SKM-1 (cell line): Measurements from ENCODE around the gene ETS1.

Experiments used
- DNase-seq: peaks from one replicate; lab custom pipeline; 2025; ENCODE audit not compliant: unreplicated experiment; lab: John Stamatoyannopoulos, UW

Gene ETS1

DNA sequence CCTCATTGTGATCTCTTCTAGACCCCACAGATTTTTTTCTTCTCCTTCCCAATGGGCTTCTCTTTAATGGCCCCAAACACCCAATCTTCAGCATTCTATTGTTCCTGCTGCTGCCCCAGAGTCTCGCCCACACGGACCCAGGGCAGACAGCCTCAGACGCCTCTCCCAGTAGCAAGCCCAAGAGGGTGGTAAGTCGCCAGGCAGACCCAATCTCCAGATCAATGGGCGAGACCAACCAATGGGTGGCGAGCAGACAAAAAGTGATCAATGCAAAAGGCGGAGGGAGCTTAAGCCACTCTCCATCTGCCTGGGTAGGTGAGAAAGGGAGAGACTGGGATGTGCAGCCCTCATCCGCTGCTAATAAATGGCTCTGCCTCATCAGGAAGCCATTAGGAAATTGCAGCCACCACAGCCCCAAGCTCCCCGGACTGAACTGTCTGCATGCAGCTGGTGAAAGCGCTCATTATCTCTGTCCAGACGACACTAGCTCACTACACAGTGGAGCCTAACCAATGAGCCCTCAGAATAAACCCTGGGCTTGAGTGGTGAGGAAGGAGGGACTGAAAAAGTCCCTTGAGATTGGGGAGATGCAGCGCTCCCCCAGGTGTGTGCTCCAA, 81.8 kb downstream of the ETS1 start:
- DNase-seq = no peak

DNA sequence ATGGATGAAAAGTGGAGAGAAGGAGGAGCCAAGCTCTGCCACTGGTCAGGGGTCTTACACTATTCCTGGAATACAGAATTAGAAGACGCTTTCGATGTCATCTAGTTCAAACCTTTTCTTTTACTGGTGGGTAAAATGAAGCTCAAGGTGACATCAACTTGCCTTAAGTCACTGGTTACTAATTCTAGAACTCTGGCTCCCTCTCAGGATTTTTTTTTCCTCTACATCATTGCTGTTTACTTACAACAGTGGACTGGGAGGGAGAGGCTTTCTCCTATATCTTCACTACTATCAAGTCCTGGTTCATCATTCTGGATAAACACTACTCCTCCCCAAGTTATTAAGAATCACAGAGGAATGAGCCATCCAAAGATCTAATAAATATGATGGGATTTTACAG, 82.9 kb downstream of the ETS1 start:
- no peak for DNase-seq

DNA sequence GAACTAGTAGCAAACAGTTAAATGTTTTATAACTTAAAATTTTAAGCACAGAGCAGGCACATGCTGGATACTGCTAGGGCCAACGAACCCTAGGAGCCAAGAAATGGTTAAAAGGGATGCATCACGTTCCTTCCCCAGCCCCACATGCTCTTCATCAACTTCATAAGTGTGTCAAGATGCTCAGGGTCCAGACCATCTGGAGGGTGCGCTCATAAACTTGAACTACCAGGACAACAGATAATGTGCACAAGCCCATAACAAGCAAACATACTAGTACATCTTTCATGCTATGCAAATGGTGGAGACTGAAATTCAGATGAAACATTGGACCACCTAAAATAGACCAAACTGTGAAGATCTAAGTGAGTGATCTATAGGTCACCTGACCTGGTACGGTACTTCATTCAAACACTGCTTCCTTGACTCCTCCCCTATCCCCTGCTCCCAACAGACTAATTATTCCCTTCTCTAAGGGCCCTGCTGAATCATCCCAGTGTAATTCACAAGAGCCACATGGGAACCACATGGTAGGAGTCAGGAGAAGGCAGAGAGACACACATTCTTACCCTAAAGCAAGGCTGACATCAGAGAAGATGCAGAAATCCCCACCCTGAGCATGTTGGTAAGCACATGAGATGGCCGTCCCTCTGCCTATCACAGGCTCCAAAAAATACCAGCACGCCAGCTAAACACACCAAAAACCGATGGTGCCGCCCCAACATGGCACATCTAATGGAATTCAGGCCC, 83.9 kb downstream of the ETS1 start:
- DNase-seq = no peak

DNA sequence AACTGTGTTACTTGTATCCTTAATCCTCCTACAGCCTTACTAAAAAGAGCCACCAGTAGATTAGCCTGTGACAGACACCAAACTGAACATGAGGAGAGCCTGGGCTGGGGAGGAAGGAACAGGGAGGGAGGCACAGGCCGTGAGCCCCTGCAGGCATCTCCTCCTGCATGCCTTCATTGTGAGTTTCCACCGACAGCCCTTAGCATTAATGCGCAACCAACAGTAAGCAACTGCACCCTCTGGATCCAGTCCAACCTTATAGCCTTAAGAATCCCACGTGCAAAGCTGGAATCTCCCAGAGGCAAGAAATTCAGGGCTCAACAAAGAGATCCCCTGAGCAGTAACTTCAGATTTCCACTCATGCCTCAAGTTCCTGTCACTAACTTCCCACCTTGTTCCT, 84.6 kb downstream of the ETS1 start:
- DNase-seq = no peak

DNA sequence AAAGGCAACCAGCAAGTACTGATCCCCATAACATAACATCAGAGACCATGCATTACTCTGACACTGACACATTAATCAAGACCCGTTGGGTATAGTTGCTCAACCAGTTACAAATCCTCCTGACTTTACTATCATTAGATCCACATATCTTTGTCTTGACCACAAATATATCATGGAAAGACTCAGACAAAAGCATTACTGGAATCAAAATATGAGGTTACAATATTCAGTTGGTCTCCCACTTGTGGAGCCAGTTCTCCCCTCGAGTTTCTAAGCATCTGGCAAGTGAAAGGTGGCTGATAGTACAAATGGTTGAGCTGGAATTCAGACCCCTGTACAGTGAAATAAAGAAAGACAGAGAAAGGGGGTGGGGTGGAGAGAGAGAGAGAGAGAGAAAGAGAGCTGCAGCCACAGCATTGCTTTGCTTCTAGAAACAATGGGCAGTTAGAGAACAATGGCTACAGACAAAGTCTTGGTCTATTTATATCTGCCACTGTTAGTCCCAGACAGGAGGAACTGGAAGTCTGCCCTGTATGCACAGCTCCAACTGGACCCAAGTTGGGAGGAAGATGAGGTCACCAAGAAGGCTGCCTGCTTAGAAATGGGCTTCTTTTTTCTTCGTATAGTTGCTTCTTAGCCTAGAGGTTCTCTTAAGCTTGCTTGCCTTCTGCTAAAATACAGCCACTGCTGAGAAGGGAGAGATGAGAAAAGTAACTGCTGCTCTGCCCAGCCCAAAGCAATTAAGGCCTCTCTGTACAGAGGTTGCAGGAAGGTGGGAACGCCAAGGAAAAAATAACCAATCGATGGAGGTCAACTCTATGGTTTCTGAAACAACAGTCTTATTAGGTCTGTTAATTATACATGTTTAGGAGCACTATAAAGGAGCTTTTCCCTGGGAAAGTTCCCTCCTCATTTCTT, 85.5 kb downstream of the ETS1 start:
- DNase-seq = no peak

DNA sequence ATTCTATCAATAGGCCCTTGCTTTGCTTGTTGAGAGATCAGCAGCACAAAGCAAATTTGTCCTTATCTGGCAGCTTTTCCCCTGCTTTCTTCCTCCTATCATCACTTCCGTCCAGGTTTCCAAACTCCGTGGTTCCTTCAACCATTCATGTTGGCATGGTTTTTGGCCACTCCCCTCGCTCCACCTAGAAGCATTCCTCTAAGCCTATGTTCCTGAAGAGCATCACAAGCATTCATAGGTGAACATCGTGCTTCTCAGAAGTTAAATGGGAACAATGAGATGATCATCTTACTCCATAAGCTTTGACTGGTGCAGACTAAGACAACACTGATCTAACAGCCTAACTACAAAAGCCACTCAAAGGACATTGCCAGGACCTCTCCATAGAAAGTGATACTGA, 86.3 kb downstream of the ETS1 start:
- no peak for DNase-seq

DNA sequence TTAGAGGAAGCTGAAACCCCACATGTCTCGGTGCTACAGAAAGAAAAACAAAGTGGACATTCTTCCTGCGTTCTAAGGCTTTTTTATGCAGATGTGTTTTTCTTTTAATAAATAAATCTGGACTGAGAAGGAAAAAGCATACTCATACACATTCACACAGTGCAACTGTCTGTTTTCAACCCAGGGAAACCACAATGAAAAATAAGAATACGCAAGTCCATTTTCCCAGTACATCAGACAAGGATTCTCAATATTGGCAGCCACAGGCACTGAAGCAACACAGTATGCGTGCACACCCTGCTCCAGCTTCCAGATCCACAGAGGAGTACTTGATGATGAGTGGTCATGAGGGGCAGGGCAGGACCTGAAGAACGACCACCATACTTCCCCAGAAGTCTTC, 86.9 kb downstream of the ETS1 start:
- no peak for DNase-seq

DNA sequence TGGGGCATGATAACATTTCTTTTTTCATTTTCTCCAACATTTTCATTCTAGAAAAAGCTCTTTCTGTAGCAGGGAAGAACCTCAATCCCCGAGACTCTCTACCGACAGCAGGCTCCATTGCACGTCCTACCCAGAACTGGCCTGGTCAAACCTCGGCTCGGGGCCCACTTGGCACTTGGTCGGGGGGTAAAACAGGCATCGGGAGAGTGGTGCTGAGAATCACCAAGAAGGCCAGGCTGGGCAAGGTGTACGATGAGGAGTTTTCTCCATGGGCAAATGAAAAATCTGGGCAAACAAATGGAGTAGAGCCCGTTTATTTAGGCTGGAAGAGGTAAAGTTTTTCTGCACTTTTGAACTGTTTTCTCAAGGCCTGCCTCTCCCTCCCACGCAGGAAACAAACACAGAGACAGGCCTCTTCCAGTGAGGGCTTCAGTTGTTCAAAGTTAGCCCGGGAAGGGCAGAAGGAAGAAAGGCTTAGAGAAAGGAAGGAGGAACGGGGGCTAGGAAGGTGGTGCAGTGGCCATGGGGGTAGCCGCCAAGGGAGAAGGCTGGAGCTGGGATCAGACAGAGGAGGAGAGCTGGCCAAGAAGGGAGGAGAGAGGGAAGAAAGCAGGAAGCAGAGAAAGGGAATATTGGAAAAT, 87.6 kb downstream of the ETS1 start:
- no peak for DNase-seq

DNA sequence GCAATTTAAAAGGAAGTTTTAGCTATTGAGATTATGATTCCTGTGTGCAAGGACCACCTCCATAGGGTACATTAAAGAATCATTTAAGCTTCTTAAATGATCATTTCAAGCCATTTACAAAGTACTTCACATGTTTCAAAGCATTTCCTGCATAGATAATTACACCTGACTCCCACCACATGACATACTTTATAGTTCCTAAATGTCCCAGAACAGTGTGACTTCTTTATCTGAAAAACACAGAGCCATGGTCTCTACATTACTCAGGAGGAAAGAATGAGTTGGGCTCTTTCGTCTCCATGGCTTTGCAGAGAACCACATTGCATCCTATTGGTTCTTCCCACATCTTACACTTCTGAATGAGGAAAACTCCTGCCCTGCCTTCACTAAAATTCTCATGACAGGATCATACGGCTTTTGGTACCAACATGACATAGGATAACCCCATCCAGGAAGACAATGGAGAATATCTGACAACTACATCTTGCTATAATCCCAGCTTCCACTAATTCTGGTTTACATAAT, 88.6 kb downstream of the ETS1 start:
- no peak for DNase-seq

DNA sequence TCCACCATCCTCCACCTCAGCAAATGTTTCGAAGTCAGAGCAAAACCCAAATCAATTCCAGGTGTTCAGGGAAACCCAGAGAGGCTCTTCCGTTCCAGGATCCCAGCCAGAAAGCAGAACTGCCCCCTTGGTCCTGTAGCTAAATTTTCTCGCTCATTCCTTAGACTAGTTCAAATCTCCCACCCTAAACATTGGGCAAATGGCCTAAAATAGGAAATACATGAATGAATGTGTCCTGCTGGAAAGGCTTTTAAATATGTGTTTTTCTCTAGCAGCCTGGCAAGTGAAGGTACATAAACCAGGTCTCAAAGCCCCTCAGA, 89.6 kb downstream of the ETS1 start:
- DNase-seq = no peak

DNA sequence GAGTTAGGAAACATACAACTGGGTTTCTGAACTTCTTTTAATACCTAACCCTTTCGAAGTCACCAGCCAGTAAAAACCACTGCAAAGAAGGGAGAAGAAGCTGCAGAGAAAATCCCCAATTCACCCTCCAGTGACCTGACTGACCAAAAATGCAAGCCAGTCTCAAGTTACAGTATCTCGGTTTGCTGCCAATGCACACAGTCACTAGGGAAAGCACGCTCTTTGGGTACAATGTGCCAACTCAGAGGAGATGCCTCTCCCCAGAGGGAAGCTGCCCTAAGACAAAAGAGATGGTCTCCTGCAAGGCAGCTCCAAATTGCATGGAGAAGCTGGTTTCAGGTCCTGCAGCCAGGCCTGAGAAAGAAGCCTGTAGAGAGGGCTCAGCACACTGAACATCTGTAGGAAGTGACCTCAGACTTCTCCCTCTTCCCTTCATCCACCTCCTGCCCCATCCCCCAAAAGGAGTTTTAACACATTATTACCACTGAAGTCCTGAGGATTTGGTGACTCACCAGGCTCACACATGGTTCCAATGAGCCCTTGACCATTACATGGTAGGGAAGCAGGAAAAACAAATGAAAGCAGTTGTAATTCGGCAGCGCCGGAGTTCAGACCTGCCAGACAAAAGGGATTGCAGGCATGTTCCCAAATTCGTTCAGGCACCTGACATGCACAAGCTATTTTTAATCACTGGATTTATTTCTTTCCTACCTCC, 90.1 kb downstream of the ETS1 start:
- DNase-seq = no peak

DNA sequence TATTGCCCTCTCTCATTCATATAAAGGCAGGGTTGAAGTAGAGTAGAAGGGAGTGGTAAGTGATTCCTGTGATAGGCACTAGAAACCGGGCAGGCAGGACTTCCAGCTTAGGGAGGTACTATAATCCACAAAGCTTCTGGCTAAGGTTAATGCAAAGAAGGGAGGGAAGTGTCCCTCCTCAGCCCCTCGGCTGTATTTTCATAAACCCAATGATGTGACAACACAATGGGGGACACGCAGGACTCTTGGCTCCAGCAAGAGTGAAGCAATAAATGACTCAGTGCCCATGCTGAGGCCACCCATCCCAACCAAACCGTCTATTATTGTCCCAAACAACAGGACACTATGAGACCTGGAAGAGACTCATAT, 90.7 kb downstream of the ETS1 start:
- DNase-seq = no peak

DNA sequence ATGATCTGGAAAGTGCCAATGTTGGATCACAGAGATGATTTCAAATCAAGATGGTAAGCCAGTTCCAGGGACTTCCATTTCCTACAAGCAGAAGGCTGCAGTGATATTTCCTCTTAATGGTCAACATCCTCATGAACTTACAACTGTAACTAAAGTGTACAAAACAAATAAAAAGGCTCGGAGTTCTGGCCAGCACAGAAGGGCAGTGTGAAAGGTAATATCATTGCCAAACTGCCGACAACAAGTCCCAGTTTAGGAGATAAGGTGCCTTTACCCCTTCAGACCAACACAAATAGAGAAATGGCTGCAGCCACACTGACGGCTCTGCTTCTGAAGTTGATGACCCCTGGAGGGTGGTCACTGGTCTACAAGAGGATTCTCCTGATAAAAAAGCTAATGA, 91.1 kb downstream of the ETS1 start:
- DNase-seq = no peak

DNA sequence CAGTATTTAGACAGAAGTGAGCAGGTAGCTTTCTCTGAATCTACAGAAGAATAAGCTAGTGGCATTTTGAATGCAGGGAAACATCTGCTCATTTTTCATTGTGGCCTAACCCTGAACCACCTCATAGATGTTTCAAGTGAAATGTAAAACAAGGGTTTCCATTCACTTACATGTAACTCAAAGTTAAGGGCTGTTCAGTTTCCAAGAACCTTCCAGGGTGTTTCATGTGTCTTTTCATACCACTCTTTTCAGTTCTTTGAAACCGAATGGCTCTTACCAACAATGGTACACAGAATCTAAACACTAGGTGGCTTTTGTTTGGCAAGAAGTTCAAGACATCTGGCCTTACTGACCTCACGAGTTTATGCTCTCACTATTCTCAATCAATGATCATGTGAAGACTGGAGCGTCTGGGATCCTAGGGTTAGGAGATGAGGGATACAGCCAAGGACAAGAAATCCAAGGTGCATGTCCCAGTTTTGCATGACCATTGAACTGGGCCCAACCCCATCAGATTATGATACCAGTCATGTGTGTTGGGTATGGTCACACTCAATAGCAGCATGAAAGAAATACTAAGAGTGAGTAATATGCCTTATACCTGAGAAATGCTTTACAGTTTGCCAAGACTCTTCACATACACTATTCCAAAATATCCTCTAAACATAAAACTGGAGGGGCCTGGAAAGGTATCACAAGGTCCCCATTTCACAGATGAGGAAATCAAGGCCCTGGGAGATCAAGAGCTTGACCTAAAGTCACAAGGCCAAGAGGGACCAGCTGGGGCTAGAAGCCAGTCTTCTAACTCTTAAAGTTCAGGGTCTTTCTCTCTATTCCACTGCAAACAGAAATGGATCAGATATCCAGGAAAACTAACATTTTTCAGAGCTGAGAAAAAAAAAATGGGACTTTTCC, 92.7 kb downstream of the ETS1 start:
- no peak for DNase-seq

DNA sequence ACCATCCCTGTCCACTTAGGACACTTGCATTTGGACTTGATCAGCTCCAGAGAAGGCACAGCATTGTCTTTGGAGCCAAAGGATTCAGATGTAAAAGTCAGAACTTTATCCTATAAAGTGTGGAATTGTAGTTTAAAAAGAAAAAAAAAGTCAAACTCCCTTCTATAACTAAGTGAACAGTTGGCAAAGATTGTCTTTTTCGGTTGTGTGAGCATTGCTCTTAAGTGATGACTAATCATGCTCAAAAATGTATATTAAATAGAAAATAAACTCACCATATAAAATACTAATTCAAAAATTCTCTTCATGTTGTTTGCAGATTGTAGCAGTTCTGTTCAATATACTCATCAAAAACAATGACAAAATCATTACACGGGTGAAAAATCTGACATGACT, 93.8 kb downstream of the ETS1 start:
- no peak for DNase-seq

DNA sequence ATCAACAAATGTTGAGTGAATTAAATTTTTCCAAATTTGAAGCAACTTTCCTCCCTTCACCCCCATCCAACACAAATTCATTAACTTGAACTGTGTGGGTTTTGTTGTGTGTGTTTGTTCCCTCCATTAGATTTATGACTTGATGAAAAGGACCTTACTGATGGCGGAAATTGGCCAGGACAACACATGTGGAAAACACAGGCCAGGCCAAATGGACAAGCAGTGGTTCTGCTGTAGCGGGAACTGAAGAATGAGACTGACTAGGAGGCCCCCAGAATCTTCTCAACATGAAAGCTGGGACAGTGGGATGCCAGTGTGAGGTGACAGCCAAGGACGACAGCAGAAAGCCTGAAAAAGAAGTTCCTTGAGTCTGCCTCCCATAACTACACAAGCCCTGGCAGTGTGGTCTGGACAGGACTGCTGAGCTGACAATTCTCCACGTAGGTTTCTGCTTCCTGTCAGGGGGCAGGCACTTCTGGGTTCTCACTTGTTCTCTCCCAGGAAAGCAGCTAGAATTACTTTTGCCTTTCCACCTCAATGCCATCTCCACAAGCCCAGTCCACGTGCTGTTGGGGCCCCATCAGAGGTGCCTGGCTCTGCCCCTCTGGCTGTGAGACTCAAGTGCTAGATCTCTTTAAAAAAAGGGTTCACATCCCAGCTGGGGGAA, 94.3 kb downstream of the ETS1 start:
- no peak for DNase-seq

DNA sequence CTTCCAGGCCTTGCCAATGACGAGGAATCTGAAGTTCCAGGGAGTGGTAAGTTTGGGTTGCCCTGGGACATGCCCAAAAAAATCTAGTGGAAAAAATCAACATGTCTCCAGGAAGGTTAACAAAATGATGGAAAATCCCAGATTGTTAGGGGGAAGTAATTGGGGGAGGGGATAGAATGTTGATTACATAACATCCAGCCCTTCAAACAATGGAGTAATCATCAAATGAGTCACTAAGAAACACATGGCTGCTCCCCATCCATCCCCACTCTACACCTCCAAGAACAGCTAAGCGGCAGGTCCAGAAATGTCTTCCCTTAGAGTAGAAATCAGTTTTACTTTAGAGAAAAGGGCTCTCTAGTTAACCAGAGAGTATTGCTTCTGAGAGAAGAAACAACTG, 94.9 kb downstream of the ETS1 start:
- DNase-seq = no peak

DNA sequence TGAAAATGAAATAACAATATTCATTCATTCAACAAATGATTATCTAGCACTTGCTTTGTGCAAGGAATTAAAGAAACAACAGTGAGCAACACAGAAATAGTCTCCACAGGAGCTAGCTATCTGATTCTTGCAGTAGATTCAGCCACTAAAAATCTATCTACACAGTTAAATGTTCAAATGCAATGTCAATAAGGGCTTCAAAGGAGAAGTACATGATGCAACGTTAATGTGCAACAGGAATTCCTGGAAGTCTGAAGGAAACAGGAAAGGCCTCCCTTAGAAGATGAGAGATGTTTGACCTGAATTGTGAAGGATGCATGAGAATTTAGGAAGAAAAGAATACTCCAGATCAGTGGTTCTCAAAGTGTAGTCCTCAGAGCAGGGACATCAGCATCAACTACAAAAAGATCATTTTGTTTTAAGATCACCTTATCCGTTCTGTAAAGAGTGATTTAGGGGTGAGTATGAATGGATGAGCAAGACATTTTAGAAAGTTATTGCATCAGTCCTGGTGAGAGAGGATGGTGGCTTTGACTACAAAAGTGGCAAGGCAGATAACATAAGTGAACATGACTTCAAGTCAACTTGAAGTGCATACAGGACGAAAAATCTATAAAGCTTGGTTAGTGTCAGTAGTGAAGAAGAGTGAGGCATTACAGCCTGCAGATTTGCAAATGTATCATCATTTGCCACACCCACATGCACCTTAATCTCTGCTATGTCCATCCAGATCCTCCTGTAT, 96.0 kb downstream of the ETS1 start:
- no peak for DNase-seq

DNA sequence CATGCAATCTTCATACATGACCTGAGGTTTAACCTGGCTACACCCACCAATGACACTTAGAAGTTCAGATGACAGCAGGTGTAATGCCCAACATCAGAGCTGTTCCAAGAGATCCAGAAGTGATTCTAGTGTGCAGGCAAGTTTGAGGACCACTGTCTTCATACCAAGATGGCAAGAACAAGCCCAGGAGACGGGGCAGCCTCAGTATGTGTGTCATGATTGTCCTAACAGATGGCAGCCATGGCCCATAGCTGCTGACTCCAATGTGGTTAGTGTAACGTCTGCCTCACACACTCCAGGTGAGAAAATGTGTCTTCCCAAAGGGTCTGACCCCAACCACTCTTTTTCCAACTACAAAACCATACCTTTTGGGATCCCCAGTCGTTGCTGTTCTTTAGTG, 97.3 kb downstream of the ETS1 start:
- no peak for DNase-seq
